WTC11 (cell line): ENCODE measurements around the gene BCL2L11.

ENCODE experiments used
- CTCF ChIP-seq: fragments of 200-600 bp; IDR thresholded peaks from 2 replicates; pipeline ENCODE4 v1.8.0; 2022; ENCODE audit warnings: antibody characterized with exemption
- NFYB ChIP-seq: sonication (generic); formaldehyde crosslinking; conservative IDR thresholded peaks from 2 replicates; pipeline ENCODE4 v1.8.0; 2022; ENCODE audit warnings: low read depth, missing genetic modification reagents
- NR2C2 ChIP-seq: sonication (generic); formaldehyde crosslinking; IDR thresholded peaks from 2 replicates; pipeline ENCODE4 v1.8.0; 2022; ENCODE audit warnings: mild to moderate bottlenecking, missing genetic modification reagents
- ZBTB21 ChIP-seq: sonication (generic); formaldehyde crosslinking; IDR thresholded peaks from 2 replicates; pipeline ENCODE4 v1.8.1; 2023; ENCODE audit warnings: mild to moderate bottlenecking, missing genetic modification reagents, borderline replicate concordance
- ZNF512 ChIP-seq: sonication (generic); formaldehyde crosslinking; IDR thresholded peaks from 2 replicates; pipeline ENCODE4 v1.8.1; 2022; ENCODE audit warnings: missing genetic modification reagents, borderline replicate concordance

- TF ChIP-seq ZBTB21 (CRISPR knock-in tag) (no peak), NFYB (no peak), NR2C2 (CRISPR knock-in tag) (no peak), CTCF (no peak), ZNF512 (no peak)
Measured at GRCh38 chr2:111117598-111118480, 2.9 kb upstream of the BCL2L11 start.
